ENCODE results near the gene MAN2B2.

MAN2B2 gene

GRCh38 chr4:6614701-6615230 is 39.8 kb downstream of the MAN2B2 start:
- Histone ChIP-seq H3K79me2 (ENCODE audit: insufficient read depth, low read length) (no peaks in the 10 kb centered on the region), H4K20me1 (ENCODE audit: low read depth, low read length) (no peaks in the 10 kb centered on the region), H2AFZ (ENCODE audit: low read depth, low read length, severe bottlenecking) (no peak overlapping the region), H3K9me3 (ENCODE audit: insufficient read depth, low read length) (no peaks in the 10 kb centered on the region), H3K27me3 (ENCODE audit: low read length) (no peaks in the 10 kb centered on the region), H3K36me3 (ENCODE audit: low read length) (no peaks in the 10 kb centered on the region), H3K9me2 (replicated peaks; ENCODE audit: insufficient read depth, low read length) (no peaks in the 10 kb centered on the region), H3K27ac (ENCODE audit: low read depth, low read length) (no peak overlapping the region), H3F3A (ENCODE audit: insufficient read depth) (no peaks in the 10 kb centered on the region), H3K4me2 (ENCODE audit: low read depth, low read length, poor library complexity, severe bottlenecking) (no peak overlapping the region), H3K4me3 (ENCODE audit: insufficient read depth, low read length, poor library complexity, severe bottlenecking) (no peak overlapping the region), H3K9ac (ENCODE audit: low read length) (no peak overlapping the region)
- TF ChIP-seq, protein P1, sequence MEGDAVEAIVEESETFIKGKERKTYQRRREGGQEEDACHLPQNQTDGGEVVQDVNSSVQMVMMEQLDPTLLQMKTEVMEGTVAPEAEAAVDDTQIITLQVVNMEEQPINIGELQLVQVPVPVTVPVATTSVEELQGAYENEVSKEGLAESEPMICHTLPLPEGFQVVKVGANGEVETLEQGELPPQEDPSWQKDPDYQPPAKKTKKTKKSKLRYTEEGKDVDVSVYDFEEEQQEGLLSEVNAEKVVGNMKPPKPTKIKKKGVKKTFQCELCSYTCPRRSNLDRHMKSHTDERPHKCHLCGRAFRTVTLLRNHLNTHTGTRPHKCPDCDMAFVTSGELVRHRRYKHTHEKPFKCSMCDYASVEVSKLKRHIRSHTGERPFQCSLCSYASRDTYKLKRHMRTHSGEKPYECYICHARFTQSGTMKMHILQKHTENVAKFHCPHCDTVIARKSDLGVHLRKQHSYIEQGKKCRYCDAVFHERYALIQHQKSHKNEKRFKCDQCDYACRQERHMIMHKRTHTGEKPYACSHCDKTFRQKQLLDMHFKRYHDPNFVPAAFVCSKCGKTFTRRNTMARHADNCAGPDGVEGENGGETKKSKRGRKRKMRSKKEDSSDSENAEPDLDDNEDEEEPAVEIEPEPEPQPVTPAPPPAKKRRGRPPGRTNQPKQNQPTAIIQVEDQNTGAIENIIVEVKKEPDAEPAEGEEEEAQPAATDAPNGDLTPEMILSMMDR (IDR thresholded peaks at IDR 0.05; ENCODE audit: insufficient read depth, low read length, poor library complexity, severe bottlenecking) = no peak
- TF ChIP-seq EZH2phosphoT487 (conservative IDR thresholded peaks at IDR 0.05; ENCODE audit: low read length) = no peak

GRCh38 chr4:6616087-6616995 is 41.4 kb downstream of the MAN2B2 start:
- Histone ChIP-seq H3F3A (ENCODE audit: insufficient read depth) (no peaks in the 10 kb centered on the region), H3K27me3 (ENCODE audit: low read length) (no peaks in the 10 kb centered on the region), H3K9me3 (ENCODE audit: insufficient read depth, low read length) (no peaks in the 10 kb centered on the region), H3K36me3 (ENCODE audit: low read length) (no peaks in the 10 kb centered on the region), H3K79me2 (ENCODE audit: insufficient read depth, low read length) (no peaks in the 10 kb centered on the region), H3K9me2 (replicated peaks; ENCODE audit: insufficient read depth, low read length) (no peaks in the 10 kb centered on the region), H2AFZ (ENCODE audit: low read depth, low read length, severe bottlenecking) (no peak overlapping the region), H3K27ac (ENCODE audit: low read depth, low read length) (no peak overlapping the region), H4K20me1 (ENCODE audit: low read depth, low read length) (no peaks in the 10 kb centered on the region), H3K9ac (ENCODE audit: low read length) (no peak overlapping the region), H3K4me2 (ENCODE audit: low read depth, low read length, poor library complexity, severe bottlenecking) (no peak overlapping the region), H3K4me3 (ENCODE audit: insufficient read depth, low read length, poor library complexity, severe bottlenecking) (no peak overlapping the region)
- no peak for TF ChIP-seq EZH2phosphoT487 (conservative IDR thresholded peaks at IDR 0.05; ENCODE audit: low read length)
- TF ChIP-seq, protein P1 (IDR thresholded peaks at IDR 0.05; ENCODE audit: insufficient read depth, low read length, poor library complexity, severe bottlenecking) = no peak

GRCh38 chr4:6617246-6617645 is 42.3 kb downstream of the MAN2B2 start:
- H3F3A ChIP-seq (ENCODE audit: insufficient read depth) = no peaks in the 10 kb centered on the region
- no peaks in the 10 kb centered on the region for H3K9me2 ChIP-seq (replicated peaks; ENCODE audit: insufficient read depth, low read length)
- no peak overlapping the region for H2AFZ ChIP-seq (ENCODE audit: low read depth, low read length, severe bottlenecking)
- no peaks in the 10 kb centered on the region for H3K9me3 ChIP-seq (ENCODE audit: insufficient read depth, low read length)
- TF ChIP-seq, protein P1 (IDR thresholded peaks at IDR 0.05; ENCODE audit: insufficient read depth, low read length, poor library complexity, severe bottlenecking) = no peak
- TF ChIP-seq EZH2phosphoT487 (conservative IDR thresholded peaks at IDR 0.05; ENCODE audit: low read length) = no peak
- H3K27me3 ChIP-seq (ENCODE audit: low read length) = no peaks in the 10 kb centered on the region
- no peak overlapping the region for H3K4me2 ChIP-seq (ENCODE audit: low read depth, low read length, poor library complexity, severe bottlenecking)
- no peak overlapping the region for H3K27ac ChIP-seq (ENCODE audit: low read depth, low read length)
- no peaks in the 10 kb centered on the region for H4K20me1 ChIP-seq (ENCODE audit: low read depth, low read length)
- H3K79me2 ChIP-seq (ENCODE audit: insufficient read depth, low read length) = no peaks in the 10 kb centered on the region
- H3K4me3 ChIP-seq (ENCODE audit: insufficient read depth, low read length, poor library complexity, severe bottlenecking) = no peak overlapping the region
- no peaks in the 10 kb centered on the region for H3K36me3 ChIP-seq (ENCODE audit: low read length)
- H3K9ac ChIP-seq (ENCODE audit: low read length) = no peak overlapping the region
